Kasumi-1 (cell line): ENCODE data around the gene TOGARAM2.

Source experiments
- DNase-seq, 2 experiments: peaks; one replicate each; lab custom pipeline; 2025; lab: John Stamatoyannopoulos, UW

TOGARAM2 gene

GRCh38 chr2:29053223-29053622 lies 72.1 kb downstream of the TOGARAM2 start:
- no peak for DNase-seq

GRCh38 chr2:29053670-29054400 lies 72.7 kb downstream of the TOGARAM2 start:
- no peak for DNase-seq

- DNase-seq: no peak
Observed at GRCh38 chr2:29054430-29054829, 73.3 kb downstream of the TOGARAM2 start.

GRCh38 chr2:29055601-29056000 lies 74.5 kb downstream of the TOGARAM2 start:
- no peak for DNase-seq

GRCh38 chr2:29056452-29056851 lies 75.4 kb downstream of the TOGARAM2 start:
- no peak for DNase-seq

- DNase-seq: no peak
Observed at GRCh38 chr2:29057006-29057405, 75.9 kb downstream of the TOGARAM2 start.

- DNase-seq: no peak
Observed at GRCh38 chr2:29059624-29060023, 78.5 kb downstream of the TOGARAM2 start.

- no peak for DNase-seq
Observed at GRCh38 chr2:29060441-29060840, 79.3 kb downstream of the TOGARAM2 start.

- no peak for DNase-seq
Observed at GRCh38 chr2:29061176-29061575, 80.1 kb downstream of the TOGARAM2 start.

- DNase-seq: no peak
Observed at GRCh38 chr2:29061616-29062015, 80.5 kb downstream of the TOGARAM2 start.

- DNase-seq: no peak
Observed at GRCh38 chr2:29062371-29062770, 81.3 kb downstream of the TOGARAM2 start.

- no peak for DNase-seq
Observed at GRCh38 chr2:29063056-29063455, 82.0 kb downstream of the TOGARAM2 start.

GRCh38 chr2:29063646-29064345 lies 82.7 kb downstream of the TOGARAM2 start:
- no peak for DNase-seq

GRCh38 chr2:29064346-29064715 lies 83.2 kb downstream of the TOGARAM2 start:
- no peak for DNase-seq

GRCh38 chr2:29064746-29065067 lies 83.6 kb downstream of the TOGARAM2 start:
- DNase-seq: no peak

GRCh38 chr2:29065068-29065811 lies 84.1 kb downstream of the TOGARAM2 start:
- no peak for DNase-seq

- no peak for DNase-seq
Observed at GRCh38 chr2:29066271-29066860, 85.3 kb downstream of the TOGARAM2 start.

- DNase-seq: no peak
Observed at GRCh38 chr2:29066997-29067605, 86.0 kb downstream of the TOGARAM2 start.

GRCh38 chr2:29068513-29068912 lies 87.4 kb downstream of the TOGARAM2 start:
- no peak for DNase-seq

GRCh38 chr2:29070526-29070925 lies 89.4 kb downstream of the TOGARAM2 start:
- no peak for DNase-seq

- no peak for DNase-seq
Observed at GRCh38 chr2:29071032-29071975, 90.2 kb downstream of the TOGARAM2 start.
